HTERT RPE-1 (cell line): Measurements from ENCODE around the gene MAP4K4.

Source experiments
- in situ Hi-C: fragments of 300-500 bp; cut with MboI; formaldehyde crosslinking; loops from 4 replicates; pipeline ENCODE4 v1.14.3; 2020; ENCODE audit warnings: low sequenced_read_pairs

Gene MAP4K4

GRCh38 chr2:101831351-101831865 is 133.9 kb downstream of the MAP4K4 start:
- in situ Hi-C loops = no loop called here

- in situ Hi-C loops = no loop called here
These were observed 134.6 kb downstream of the MAP4K4 start for GRCh38 chr2:101832114-101832513.

- in situ Hi-C loops = no loop called here
These were observed 136.5 kb downstream of the MAP4K4 start for GRCh38 chr2:101833890-101834523.

- in situ Hi-C loops = no loop called here
These were observed 139.8 kb downstream of the MAP4K4 start for GRCh38 chr2:101837354-101837753.

- in situ Hi-C loops = no loop called here
These were observed 144.3 kb downstream of the MAP4K4 start for GRCh38 chr2:101841679-101842327.

GRCh38 chr2:101842471-101842870 is 145.0 kb downstream of the MAP4K4 start:
- in situ Hi-C loops = no loop called here

GRCh38 chr2:101843048-101843447 is 145.5 kb downstream of the MAP4K4 start:
- in situ Hi-C loops = no loop called here

- in situ Hi-C loops = no loop called here
These were observed 146.0 kb downstream of the MAP4K4 start for GRCh38 chr2:101843471-101843870.

GRCh38 chr2:101844055-101844635 is 146.6 kb downstream of the MAP4K4 start:
- in situ Hi-C loops = no loop called here

- in situ Hi-C loops = no loop called here
These were observed 149.5 kb downstream of the MAP4K4 start for GRCh38 chr2:101846973-101847372.

- in situ Hi-C loops = no loop called here
These were observed 150.3 kb downstream of the MAP4K4 start for GRCh38 chr2:101847661-101848339.

- in situ Hi-C loops = no loop called here
These were observed 151.4 kb downstream of the MAP4K4 start for GRCh38 chr2:101848769-101849410.

GRCh38 chr2:101850450-101850849 is 152.9 kb downstream of the MAP4K4 start:
- in situ Hi-C loops = loop anchor here (25.0 kb wide), 1 partner anchor 438 kb away; no protein-coding TSS in a partner anchor

GRCh38 chr2:101850991-101851390 is 153.5 kb downstream of the MAP4K4 start:
- in situ Hi-C loops = loop anchor here (25.0 kb wide), 1 partner anchor 439 kb away; no protein-coding TSS in a partner anchor

- in situ Hi-C loops = loop anchor here (25.0 kb wide), 1 partner anchor 441 kb away; no protein-coding TSS in a partner anchor
These were observed 155.3 kb downstream of the MAP4K4 start for GRCh38 chr2:101852824-101853223.

GRCh38 chr2:101854877-101855276 is 157.4 kb downstream of the MAP4K4 start:
- in situ Hi-C loops = loop anchor here (25.0 kb wide), 1 partner anchor 443 kb away; no protein-coding TSS in a partner anchor

- in situ Hi-C loops = loop anchor here (25.0 kb wide), 1 partner anchor 443 kb away; no protein-coding TSS in a partner anchor
These were observed 158.3 kb downstream of the MAP4K4 start for GRCh38 chr2:101855776-101856175.

GRCh38 chr2:101858246-101858645 is 160.7 kb downstream of the MAP4K4 start:
- in situ Hi-C loops = loop anchor here (25.0 kb wide), 1 partner anchor 446 kb away; no protein-coding TSS in a partner anchor

- in situ Hi-C loops = loop anchor here (25.0 kb wide), 1 partner anchor 447 kb away; no protein-coding TSS in a partner anchor
These were observed 161.4 kb downstream of the MAP4K4 start for GRCh38 chr2:101858910-101859309.

GRCh38 chr2:101859604-101860003 is 162.1 kb downstream of the MAP4K4 start:
- in situ Hi-C loops = loop anchor here (25.0 kb wide), 1 partner anchor 447 kb away; no protein-coding TSS in a partner anchor
